NT2/D1 (cell line): ENCODE results near the gene ARHGAP10.

Source experiments
- SUZ12 ChIP-seq: IDR thresholded peaks from 2 replicates; pipeline ENCODE4 v1.6.1; 2011; ENCODE audit not compliant: insufficient read length, insufficient read depth; ENCODE audit errors: extremely low read depth
- YY1 ChIP-seq: IDR thresholded peaks from 2 replicates; pipeline ENCODE4 v1.6.1; 2011; ENCODE audit not compliant: insufficient read length, insufficient read depth
- ZNF274 ChIP-seq: IDR thresholded peaks from 2 replicates; pipeline ENCODE4 v1.6.1; 2011; ENCODE audit warnings: mild to moderate bottlenecking, low read depth, low read length

GRCh38 chr4:147924604-147925412, 192.9 kb downstream of the ARHGAP10 start:
- no peak for TF ChIP-seq YY1
- no peak for TF ChIP-seq ZNF274
- TF ChIP-seq SUZ12 = no peak
